HG03439 (cell line): ENCODE measurements around the gene WRAP53.
"Not testable (repeated sequence)": the region's sequence is repeated elsewhere in the genome, so short reads cannot be mapped to it uniquely, and the experiment has no call there.

Experiments
- ATAC-seq: cut with Tn5 transposase; IDR thresholded peaks from one replicate; pipeline ENCODE4 v1.9.1; 2021; ENCODE audit warnings: mild to moderate bottlenecking, moderate library complexity; ENCODE audit not compliant: unreplicated experiment

The WRAP53 gene

DNA sequence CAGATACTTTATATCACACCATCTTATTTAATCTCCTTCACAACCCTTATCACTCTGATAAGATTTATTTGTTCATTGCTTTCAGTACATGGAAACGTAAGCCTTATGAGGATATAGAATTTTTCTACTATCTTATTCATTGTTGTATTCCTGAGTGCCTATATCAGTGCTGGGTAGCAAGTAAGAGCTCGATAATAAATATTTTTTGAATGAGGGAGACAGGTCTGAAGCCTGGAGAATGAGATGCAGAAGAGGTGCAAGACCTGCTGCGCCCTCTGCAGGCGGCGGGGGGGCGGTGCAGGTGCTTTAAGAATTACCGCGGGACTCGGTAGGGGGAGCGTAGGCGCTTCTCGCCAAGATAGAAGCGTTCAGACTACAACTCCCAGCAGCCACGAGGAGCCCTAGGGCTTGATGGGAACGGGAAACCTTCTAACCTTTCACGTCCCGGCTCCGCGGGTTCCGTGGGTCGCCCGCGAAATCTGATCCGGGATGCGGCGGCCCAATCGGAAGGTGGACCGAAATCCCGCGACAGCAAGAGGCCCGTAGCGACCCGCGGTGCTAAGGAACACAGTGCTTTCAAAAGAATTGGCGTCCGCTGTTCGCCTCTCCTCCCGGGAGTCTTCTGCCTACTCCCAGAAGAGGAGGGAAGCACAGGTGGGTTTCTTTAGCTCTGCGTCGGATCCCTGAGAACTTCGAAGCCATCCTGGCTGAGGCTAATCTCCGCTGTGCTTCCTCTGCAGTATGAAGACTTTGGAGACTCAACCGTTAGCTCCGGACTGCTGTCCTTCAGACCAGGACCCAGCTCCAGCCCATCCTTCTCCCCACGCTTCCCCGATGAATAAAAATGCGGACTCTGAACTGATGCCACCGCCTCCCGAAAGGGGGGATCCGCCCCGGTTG lies at the start of gene WRAP53:
Gene WRAP53 (plus strand): TSS at position 570 of the 900 bp plus-strand sequence. CDS start 172 bp downstream, at position 742.
- peak; percentile 76 for ATAC-seq

DNA sequence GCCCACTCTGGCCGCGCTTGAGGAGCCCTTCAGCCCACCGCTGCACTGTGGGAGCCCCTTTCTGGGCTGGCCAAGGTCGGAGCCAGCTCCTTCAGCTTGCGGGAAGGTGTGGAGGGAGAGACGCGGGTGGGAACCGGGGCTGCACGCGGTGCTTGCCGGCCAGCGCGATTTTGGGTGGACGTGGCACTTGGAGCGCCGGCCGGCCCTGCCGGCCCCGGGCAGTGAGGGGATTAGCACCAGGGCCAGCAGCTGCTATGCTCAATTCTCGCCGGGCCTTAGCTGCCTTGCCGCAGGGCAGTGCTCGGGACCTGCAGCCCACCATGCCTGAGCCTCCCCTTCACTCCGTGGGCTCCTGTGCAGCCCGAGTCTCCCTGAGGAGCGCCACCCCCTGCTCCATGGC lies 47.5 kb upstream of the WRAP53 start:
- ATAC-seq = no peak

DNA sequence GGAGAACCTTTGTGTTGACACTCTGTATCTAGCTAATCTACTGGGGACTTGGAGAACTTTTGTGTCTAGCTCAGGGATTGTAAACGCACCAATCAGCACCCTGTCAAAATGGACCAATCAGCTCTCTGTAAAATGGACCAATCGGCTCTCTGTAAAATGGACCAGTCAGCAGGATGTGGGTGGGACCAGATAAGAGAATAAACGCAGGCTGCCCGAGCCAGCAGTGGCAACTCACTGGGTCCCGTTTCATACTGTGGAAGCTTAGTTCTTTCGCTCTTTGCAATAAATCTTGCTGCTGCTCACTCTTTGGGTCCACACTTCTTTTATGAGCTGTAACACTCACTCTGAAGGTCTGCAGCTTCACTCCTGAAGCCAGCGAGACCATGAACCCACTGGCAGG lies 46.6 kb upstream of the WRAP53 start:
- ATAC-seq = not testable (repeated sequence)

DNA sequence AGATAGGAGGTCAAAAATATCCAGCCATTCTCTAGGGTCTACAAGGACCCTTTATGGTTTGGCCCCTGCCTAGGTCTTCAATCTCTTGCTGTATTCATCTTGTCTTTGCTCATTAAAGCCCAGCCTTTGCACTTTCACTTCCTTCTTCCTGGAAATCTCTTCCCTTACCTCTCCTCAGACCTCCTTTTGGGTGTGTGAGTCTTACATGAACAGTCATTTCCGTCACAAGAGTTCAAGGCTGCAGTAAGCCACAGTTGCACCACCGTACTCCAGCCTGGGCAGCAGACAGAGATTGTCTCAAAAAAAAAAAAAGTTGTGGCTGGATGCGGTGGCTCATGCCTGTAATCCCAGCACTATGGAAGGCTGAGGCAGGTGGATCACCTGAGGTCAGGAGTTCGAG lies 43.5 kb upstream of the WRAP53 start:
- ATAC-seq = no peak

DNA sequence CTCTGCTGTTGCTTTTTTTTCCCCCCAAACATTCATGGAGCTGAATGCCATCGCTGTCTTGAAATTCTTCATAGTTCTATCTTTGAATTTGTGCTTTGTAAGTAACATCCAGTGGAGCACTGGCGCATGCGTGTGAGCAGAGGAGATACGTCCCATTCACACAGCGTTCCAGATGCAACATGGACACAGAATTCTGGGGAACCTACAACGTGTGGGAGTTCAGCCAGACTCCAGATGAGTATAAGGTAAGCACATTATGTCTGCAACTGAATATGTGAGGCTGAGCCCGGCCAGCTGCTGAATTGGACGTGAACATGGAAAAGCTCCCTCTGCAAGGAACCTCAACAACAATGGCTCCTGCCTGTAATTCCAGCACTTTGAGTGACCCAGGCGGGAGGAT lies 41.8 kb upstream of the WRAP53 start:
- no peak for ATAC-seq

DNA sequence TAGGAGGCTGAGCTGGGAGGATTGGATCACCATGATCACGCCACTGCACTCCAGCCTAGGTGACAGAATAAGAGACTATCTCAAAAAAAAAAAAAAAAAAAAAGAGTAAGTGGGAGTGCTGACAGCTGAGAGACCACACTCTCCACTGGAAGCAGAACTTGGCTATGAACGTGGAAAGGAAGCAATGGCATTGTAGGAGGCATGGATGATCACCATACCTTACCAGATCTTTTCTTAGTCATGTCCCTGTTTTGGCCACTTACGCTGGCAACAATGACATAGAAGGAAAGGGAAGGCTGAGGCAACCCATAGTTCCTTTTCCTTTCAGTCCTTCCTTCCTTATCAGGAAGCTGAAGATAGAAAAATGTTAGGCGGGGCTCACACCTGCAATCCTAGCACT lies 41.3 kb upstream of the WRAP53 start:
- no peak for ATAC-seq

DNA sequence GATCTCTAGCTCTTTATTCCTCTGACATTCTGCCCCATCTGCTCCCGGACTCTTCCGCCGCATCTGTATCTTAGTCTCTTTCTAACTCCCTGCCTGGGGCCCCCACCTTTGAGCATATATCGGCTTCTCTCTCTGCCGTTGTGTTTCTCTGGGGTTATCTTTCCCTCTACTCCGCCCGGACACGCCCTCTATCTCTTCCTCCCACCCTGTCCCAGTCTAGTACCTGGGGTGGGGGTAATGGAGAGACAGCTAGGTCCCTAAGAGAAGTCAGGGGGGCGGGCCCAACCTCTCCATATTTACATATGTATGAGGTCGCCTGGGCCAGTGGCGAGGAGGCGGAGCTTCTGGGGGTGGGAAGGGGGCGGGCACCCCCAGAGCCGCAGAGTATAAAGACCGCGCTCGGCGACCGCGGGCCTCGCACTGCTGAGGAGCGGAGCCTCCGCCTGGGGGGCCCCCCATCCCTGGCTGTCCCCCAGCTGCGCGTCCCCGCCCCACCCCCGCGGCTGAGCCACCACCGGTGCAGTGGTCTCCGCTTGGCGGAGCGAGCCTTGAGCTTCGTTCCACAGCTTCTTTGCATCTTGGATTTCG lies 37.7 kb upstream of the WRAP53 start, which contains the start of gene ATP1B2:
Gene ATP1B2 (plus strand): TSS at position 418 of the 588 bp plus-strand sequence. CDS start 593 bp downstream, outside the sequence.
- ATAC-seq = no peak

DNA sequence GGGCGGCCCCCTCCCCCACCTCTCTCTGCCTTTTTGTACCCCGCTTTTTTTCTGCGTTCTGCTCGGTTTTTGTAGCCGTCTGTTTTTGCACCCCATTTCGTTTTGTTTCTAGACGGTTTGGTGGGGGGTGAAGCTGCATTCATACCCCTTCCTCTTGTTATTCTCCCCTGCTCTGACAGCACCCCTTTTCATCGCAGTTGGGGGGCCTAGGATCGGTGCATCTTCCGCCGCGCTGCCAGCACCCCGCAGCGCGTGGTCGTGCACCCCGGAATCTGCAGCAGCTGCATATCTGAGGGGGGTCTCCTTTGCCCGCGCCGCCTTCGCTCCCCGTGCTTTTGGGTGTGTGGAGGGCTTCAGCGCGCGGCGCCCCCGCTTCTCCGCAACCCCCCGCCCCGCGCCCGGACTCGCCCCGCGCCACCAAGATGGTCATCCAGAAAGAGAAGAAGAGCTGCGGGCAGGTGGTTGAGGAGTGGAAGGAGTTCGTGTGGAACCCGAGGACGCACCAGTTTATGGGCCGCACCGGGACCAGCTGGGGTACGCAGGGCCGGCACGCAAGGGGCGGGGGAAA lies 37.1 kb upstream of the WRAP53 start:
- ATAC-seq = no peak

DNA sequence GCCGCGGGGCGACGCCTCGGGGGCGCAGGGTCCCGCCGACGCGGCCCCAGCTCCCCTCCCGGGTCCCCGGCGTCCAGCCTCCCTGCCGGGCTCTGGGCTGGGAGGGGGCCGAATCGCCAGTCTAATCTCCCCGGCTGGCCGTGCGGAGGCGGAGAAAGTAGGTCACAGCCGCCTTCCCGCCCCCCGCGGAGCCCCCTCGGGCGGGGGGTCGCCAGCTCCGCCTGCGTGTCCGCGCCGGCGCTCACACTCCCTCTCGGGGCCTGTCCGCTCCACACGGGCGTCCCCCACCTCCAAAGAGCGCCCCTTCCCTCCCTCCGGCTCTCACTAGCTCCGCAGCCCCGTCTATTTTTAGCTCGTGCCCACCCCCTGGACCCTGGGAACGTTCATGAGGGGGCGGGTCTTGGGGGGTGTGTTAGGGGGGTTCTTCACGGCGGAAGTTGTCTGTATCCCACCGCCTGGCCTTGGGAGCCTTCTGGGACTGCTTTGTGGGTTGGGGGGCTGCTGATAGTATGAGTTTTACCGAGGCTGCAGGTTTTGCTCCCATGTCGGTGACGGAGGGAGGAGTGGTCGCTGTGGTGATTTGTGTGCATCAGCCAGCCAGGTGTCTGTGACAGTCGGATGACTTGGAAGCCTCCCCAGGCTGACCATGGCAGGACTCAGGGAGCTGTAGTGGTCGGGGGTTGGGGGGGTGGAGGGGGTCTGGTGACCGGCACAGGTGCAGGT lies 36.5 kb upstream of the WRAP53 start:
- no peak for ATAC-seq

DNA sequence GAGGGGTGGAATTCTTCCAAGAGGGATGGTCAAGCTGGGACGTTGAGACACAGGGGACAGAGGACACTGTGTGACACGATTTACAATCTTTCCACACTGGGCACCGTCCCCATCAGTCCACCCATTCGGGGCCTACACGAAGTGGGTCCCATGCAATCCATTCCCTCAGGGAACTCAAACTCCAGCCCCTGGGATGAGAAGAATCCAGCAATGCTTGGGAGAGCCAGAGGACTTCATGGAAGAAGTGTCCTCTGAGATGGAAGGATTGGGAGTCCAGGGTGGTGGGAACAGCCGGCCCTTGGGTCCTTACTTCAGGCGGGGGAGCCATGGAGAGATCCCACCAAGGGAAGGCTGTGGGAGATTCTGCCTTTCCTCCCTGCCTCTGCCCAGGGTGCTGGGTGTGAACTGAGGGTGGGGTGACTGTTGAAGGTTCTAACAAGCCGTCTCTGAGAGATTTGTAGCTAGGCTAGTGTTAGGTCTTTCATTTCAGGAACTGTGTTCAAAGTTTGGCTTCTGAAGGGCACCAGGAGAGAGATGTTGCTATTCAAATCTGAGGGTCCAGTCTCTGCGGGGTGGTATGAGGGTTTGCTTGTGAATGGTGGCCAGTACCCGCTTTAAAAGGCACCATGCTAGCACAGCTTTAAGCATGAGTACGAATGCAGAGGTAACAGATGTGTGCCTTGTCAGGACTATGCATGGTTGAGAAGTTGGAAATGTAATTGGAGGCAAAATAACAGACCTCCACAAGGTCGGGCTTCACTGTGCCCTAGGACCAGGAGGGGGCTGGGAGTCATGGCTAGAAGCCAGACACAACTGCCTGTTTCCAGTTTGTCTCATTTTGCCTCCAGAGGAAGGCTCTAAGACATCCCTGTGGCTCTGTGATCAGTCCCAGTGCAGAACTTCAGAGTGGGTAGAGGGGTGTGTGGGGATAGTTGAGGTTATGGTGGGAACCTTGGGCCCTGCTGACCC lies 35.6 kb upstream of the WRAP53 start:
- no peak for ATAC-seq

DNA sequence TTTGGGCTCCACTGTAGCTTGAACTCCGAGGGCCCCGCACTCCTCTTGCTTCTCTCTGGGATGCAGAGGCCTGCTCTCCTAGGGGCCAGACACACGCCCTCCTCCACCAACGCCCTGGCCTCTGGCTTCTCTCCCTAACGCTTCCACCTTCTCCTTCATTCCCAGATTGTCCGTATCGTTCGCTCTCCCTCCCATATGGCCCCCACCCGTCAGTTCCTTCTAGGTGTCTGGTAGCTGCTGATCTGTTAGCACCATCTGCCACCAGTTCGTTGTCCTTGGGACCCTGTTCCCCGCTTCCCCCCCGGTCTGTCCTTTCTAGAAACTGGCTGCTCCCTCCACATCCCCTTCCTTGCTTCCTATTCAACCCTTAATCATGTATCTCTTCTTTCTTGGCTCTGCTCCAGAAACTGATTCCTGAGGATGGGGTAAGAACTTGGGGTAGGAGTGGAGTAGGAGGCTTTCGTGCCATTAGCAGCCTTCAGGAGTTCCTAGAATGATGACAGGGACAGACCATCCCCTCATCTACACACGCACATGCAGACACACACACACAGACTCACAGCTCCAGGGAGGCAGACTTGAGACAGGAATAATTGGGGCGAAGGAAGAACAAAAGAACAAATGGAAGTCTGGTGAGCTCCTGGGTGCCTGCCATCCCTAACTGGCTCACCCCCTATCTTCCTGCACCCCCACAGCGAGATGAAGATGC lies 33.3 kb upstream of the WRAP53 start:
- ATAC-seq = no peak

DNA sequence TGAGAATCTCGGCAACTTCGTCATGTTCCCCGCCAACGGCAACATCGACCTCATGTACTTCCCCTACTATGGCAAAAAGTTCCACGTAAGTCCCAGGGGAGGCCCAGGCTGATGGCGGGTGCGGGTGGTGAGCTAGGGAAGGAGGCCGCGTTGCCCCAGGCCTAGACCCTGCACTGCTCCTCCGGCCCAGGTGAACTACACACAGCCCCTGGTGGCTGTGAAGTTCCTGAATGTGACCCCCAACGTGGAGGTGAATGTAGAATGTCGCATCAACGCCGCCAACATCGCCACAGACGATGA lies 32.8 kb upstream of the WRAP53 start:
- ATAC-seq = no peak

DNA sequence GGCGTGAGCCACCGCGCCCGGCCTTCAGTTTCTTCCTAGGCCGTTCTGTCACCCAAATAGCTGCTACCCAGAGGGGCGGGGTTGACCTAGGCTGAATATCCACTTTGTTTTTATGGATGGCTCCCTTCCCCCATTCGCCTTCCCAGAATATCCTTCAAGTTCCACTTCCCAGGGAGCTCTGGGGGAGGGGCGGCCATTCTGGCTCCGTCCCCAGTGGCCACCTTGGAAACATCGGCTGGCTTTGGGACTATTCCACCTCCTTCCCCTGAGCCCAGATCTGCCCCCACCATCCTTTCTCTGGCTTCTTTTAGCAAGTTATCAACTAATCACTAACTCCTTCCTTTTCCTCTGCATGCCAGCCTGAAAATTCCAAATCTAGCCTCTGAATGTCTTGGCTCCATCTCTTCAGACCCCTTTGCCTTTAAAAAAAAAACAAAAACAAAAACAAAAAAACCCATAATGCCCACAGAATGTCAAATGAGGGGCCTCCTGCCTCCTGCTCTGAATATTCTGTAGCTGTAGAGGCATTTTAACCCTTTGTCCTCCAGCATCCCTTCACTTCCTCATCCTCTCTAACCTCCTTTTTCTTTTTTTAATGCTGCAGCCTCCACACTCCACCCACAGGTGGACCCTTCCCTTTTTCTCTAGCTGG lies 31.2 kb upstream of the WRAP53 start:
- ATAC-seq = no peak

DNA sequence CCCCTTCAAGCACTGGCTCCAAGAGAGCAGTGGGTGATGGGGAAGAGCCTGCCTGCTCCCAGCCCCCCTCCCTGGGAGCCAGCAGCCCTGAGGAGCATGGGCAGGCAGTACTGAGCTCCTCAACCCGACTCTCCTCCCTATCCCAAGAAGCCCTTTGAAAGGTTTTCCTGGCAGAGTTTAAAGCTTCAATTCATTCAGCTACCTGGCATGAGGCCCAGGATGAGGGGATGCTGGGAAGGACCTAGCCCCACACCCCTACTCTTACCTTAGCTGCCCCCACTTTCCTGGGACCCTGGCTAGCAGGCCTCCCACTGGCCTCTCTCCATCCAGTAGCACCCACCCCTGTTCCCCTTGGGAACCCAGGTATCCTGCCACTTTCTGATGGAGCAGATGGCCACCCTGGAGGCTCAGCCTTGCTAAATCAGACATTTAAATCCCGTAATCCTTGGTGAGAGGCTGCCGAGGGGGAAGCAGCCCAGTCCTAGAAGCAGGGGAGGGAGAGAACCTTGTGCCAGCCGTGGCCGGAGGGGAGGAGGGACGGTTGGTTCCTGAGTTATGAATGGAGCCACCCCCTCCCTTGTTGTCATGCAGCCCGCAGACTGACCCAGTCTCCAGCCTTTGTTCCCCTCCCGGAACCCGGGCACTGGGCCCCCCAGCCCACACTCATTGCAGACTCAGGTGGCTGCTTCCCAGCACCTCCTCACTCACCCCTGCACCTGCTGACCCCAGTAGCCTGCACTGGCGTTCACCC lies 20.4 kb upstream of the WRAP53 start:
- no peak for ATAC-seq

DNA sequence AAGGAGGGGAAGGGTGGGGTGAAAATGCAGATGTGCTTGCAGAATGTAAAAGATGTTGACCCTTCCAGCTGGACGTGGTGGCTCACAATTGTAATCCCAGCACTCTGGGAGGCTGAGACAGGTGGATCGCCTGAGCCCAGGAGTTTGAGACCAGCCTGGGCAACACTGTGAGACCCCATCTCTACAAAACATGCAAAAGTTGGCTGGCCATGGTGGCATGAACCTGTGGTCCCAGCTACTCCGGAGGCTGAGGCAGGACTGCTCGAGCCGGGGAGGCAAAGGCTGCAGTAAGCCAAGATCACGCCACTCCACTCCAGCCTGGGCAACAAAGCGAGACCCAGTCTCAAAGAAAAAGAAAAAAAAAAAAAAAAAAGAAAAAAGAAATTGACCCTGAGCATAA lies 19.8 kb upstream of the WRAP53 start:
- ATAC-seq = no peak

DNA sequence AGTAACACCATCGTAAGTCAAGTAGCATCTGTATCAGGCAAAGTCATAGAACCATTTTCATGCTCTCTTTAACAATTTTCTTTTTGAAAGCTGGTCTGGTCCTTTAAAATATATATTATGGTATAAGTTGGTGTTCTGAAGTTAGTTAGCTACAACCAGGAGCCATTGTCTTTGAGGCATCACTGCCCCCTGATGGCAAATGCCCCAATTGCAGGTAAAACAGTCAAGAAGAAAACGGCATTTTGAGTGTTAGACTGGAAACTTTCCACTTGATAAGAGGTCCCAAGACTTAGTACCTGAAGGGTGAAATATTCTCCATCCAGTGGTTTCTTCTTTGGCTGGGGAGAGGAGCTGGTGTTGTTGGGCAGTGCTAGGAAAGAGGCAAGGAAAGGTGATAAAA lies 15.0 kb upstream of the WRAP53 start:
- ATAC-seq = no peak

DNA sequence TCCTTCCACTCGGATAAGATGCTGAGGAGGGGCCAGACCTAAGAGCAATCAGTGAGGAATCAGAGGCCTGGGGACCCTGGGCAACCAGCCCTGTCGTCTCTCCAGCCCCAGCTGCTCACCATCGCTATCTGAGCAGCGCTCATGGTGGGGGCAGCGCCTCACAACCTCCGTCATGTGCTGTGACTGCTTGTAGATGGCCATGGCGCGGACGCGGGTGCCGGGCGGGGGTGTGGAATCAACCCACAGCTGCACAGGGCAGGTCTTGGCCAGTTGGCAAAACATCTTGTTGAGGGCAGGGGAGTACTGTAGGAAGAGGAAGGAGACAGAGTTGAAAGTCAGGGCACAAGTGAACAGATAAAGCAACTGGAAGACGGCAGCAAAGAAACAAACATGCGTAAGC lies 13.3 kb upstream of the WRAP53 start:
- no peak for ATAC-seq

DNA sequence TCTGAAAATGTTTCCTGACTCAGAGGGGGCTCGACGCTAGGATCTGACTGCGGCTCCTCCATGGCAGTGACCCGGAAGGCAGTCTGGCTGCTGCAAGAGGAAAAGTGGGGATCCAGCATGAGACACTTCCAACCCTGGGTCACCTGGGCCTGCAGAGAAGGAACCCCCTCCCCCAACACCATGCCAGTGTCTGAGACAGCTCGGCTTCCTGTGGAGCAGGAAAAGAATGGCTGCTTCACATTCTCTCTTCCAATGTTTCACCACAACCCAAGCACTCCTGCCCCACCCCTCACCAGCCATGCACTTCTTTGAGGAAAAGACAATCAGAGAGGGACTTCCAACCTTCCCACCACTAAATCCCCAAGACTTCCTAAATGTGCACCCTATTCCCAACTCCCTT lies 11.7 kb upstream of the WRAP53 start:
- ATAC-seq = no peak
